SIG-M5 treated with dmso at 0.1 percent for 504 hours (cell line): ENCODE measurements around the gene HOXC10.

ENCODE experiments used
- DNase-seq: peaks from one replicate; lab custom pipeline; 2025; ENCODE audit not compliant: unreplicated experiment; lab: John Stamatoyannopoulos, UW

HOXC10 gene

DNA sequence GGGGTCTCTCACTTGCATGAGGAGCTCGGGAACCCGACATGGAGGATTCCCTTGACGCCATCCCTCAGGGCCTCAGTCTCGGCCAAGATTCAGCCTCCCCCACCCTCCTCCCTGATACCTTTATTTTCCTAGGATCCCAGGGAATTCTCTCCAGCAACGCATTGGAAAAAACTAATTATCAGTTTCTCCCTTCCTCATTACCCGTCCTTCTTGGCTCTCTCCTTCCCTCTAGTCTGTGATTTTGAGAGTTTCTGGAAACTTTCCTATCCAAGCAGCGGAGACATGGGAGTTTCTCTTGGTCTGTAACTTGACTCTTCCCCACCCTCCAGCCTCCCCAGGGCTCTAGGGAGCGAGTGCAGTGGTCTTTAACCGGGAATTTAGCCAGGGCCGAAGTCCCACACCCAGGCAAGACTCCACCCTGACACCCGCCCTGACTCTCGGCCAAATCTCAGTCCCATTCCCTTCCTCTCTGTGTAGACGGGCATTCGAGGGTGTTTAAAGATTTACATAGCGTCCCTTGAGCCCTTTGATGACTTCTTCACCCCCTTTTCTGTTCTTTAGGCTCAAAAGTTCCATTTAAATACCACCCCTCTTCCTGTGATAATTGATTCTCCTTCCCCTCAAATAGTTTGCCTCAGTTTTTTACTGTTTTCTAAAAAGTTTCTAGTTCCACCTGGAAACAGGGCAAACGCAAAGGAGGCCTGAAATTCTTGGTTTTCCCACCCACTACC lies 54.6 kb downstream of the HOXC10 start:
- no peak for DNase-seq
